CD4-positive, alpha-beta memory T cell (primary cell): ENCODE data around the gene NBAS. TPM values are rescaled to one million over a fixed set of nuclear protein-coding genes. Genes with fewer than 3 reads are reported as not detected.

Experiments
- CTCF ChIA-PET: fragments of 350-600 bp; sonication (Branson Sonifier 250); formaldehyde crosslinking; loops from one replicate; lab custom pipeline; 2021; ENCODE audit warnings: inconsistent platforms; ENCODE audit not compliant: partially characterized antibody; lab: Charles Lee
- POLR2A ChIA-PET: fragments of 350-600 bp; sonication (Branson Sonifier 250); formaldehyde crosslinking; loops from one replicate; lab custom pipeline; 2021; ENCODE audit not compliant: partially characterized antibody; lab: Charles Lee
- DNase-seq, 5 donors: peaks; one replicate each; pipeline versions ENCODE4 v3.0.0 to v3.0.0-alpha.2; 2020 to 2022; ENCODE audit warnings: mixed read lengths in 1 of 5
- H3K27ac ChIP-seq: one replicate; pipeline ENCODE4 v1.7.0; 2013; ENCODE audit warnings: low read depth, low read length
- H3K27me3 ChIP-seq: 2 replicates; pipeline ENCODE4 v1.7.0; 2013; ENCODE audit warnings: mild to moderate bottlenecking, low read length, moderate library complexity; ENCODE audit not compliant: insufficient read depth
- H3K36me3 ChIP-seq: 2 replicates; pipeline ENCODE4 v1.7.0; 2013; ENCODE audit warnings: mild to moderate bottlenecking, low read length, moderate library complexity; ENCODE audit not compliant: insufficient read depth
- H3K4me1 ChIP-seq: 2 replicates; pipeline ENCODE4 v1.7.0; 2013; ENCODE audit warnings: mild to moderate bottlenecking, low read length, moderate library complexity; ENCODE audit not compliant: insufficient read depth
- H3K4me3 ChIP-seq, 2 donors: one replicate each; pipeline ENCODE4 v1.7.0; 2013; ENCODE audit warnings: low read length in 2 of 2, mild to moderate bottlenecking in 1 of 2
- H3K9me3 ChIP-seq, 2 donors: one replicate each; pipeline ENCODE4 v1.7.0; 2013; ENCODE audit warnings: low read length in 2 of 2, control low read depth in 1 of 2; ENCODE audit not compliant: control insufficient read depth in 1 of 2
- H3K27ac Mint-ChIP-seq, 7 donors: one replicate each; pipeline ENCODE4 v1.8.0; 2020 to 2021; ENCODE audit warnings: mixed read lengths in 7 of 7, mild to moderate bottlenecking in 6 of 7, inconsistent platforms in 3 of 7, moderate library complexity in 3 of 7
- H3K27me3 Mint-ChIP-seq, 2 donors: one replicate each; pipeline ENCODE4 v1.8.0; 2020 to 2021; ENCODE audit warnings: mixed read lengths in 2 of 2
- H3K36me3 Mint-ChIP-seq, 2 donors: one replicate each; pipeline ENCODE4 v1.8.0; 2020 to 2021; ENCODE audit warnings: mixed read lengths in 2 of 2, inconsistent platforms in 1 of 2, mild to moderate bottlenecking in 1 of 2
- H3K4me1 Mint-ChIP-seq, 4 donors: one replicate each; pipeline ENCODE4 v1.8.0; 2020 to 2021; ENCODE audit warnings: mixed read lengths in 4 of 4, mild to moderate bottlenecking in 1 of 4
- H3K4me3 Mint-ChIP-seq, 8 donors: one replicate each; pipeline ENCODE4 v1.8.0; 2020 to 2021; ENCODE audit warnings: mixed read lengths in 8 of 8, mild to moderate bottlenecking in 7 of 8, moderate library complexity in 6 of 8, inconsistent platforms in 3 of 8
- H3K9me3 Mint-ChIP-seq, 8 donors: one replicate each; pipeline ENCODE4 v1.8.0; 2020 to 2021; ENCODE audit warnings: mixed read lengths in 8 of 8, mild to moderate bottlenecking in 5 of 8, inconsistent platforms in 3 of 8, moderate library complexity in 1 of 8
- intact Hi-C: fragments of 100-400 bp; cut with micrococcal nuclease; formaldehyde crosslinking; loops from one replicate; pipeline ENCODE4 v1.15.1; 2023
- polyA plus RNA-seq, 2 donors: library from polyadenylated mRNA; unstranded; fragments of 300-500 nt; fragmentation: Illumina TruSeq; gene quantifications; one replicate each; pipeline ENCODE4 v1.2.3, GENCODE V29; 2021
- total RNA-seq, 2 experiments: library from RNA; stranded (reverse); gene quantifications; one replicate each; pipeline ENCODE4 v1.2.3, GENCODE V29; 2021

NBAS gene
- total and polyA plus RNA-seq, 4 experiments from 2014 or later = 16.1 to 37.0 (median 27.1) TPM

GRCh38 chr2:15180379-15180778 is 380.8 kb downstream of the NBAS start:
- peaks cover 25 to 52% (median 38%) of the 10 kb centered on the region in 4 donors for H3K4me1 Mint-ChIP-seq
- Histone ChIP-seq H3K27ac (no peak overlapping the region), H3K36me3 (no peaks in the 10 kb centered on the region), H3K9me3 (no peaks in the 10 kb centered on the region), H3K4me1 (peaks cover 37% of the 10 kb centered on the region), H3K27me3 (no peaks in the 10 kb centered on the region), H3K4me3 (no peak overlapping the region)
- H3K27me3 Mint-ChIP-seq = no peaks in the 10 kb centered on the region
- DNase-seq = no peak
- H3K4me3 Mint-ChIP-seq = no peak overlapping the region
- CTCF ChIA-PET = no interaction called here
- no peaks in the 10 kb centered on the region for H3K9me3 Mint-ChIP-seq
- POLR2A ChIA-PET = no interaction called here
- H3K36me3 Mint-ChIP-seq = peaks cover 25 to 32% of the 10 kb centered on the region in 2 donors
- intact Hi-C loops = no loop called here
- no peak overlapping the region for H3K27ac Mint-ChIP-seq

GRCh38 chr2:15178946-15179345 is 382.2 kb downstream of the NBAS start:
- DNase-seq = peak in 4 of 5 donors; percentile 7 to 21 (median 13)
- no peaks in the 10 kb centered on the region for H3K36me3 ChIP-seq
- CTCF ChIA-PET = no interaction called here
- intact Hi-C loops = loop anchor here (5.0 to 10.0 kb wide), 2 partner anchors 37 to 386 kb away; partner anchors contain the start of gene NBAS
- H3K27me3 ChIP-seq = no peaks in the 10 kb centered on the region
- H3K9me3 Mint-ChIP-seq = no peaks in the 10 kb centered on the region
- H3K27ac Mint-ChIP-seq = peak overlapping the region in 6 of 7 donors; percentile 57 to 88 (median 76)
- H3K4me3 Mint-ChIP-seq = peak overlapping the region in 7 of 8 donors; percentile 5 to 68 (median 42)
- peaks cover 37% of the 10 kb centered on the region for H3K4me1 ChIP-seq
- H3K4me3 ChIP-seq = no peak overlapping the region
- H3K9me3 ChIP-seq = no peaks in the 10 kb centered on the region
- POLR2A ChIA-PET = no interaction called here
- H3K36me3 Mint-ChIP-seq = peaks cover 18 to 23% of the 10 kb centered on the region in 2 donors
- H3K4me1 Mint-ChIP-seq = peaks cover 25 to 52% (median 38%) of the 10 kb centered on the region in 4 donors
- no peaks in the 10 kb centered on the region for H3K27me3 Mint-ChIP-seq
- H3K27ac ChIP-seq = no peak overlapping the region

- POLR2A ChIA-PET = no interaction called here
- Histone ChIP-seq H3K27ac (no peak overlapping the region), H3K4me3 (no peak overlapping the region), H3K9me3 (no peaks in the 10 kb centered on the region), H3K27me3 (no peaks in the 10 kb centered on the region), H3K36me3 (no peaks in the 10 kb centered on the region), H3K4me1 (peaks cover 37% of the 10 kb centered on the region)
- peak; percentile 72 to 84 (median 80) for DNase-seq
- Mint-ChIP-seq H3K36me3 (peaks cover 11 to 16% of the 10 kb centered on the region in 2 donors), H3K9me3 (no peaks in the 10 kb centered on the region), H3K27me3 (no peaks in the 10 kb centered on the region), H3K4me3 (peak overlapping the region; percentile 5 to 75 (median 49)), H3K27ac (peak overlapping the region; percentile 73 to 91 (median 84)), H3K4me1 (peaks cover 25 to 52% (median 41%) of the 10 kb centered on the region in 4 donors)
- CTCF ChIA-PET = no interaction called here
- intact Hi-C loops = loop anchor here (5.0 to 10.0 kb wide), 2 partner anchors 35 to 388 kb away; partner anchors contain the start of gene NBAS
Measured at GRCh38 chr2:15177103-15177502, 384.0 kb downstream of the NBAS start.

GRCh38 chr2:15176604-15177003 is 384.5 kb downstream of the NBAS start:
- no peaks in the 10 kb centered on the region for H3K9me3 ChIP-seq
- peaks cover 37% of the 10 kb centered on the region for H3K4me1 ChIP-seq
- CTCF ChIA-PET = interaction anchor here (0.7 kb wide), 1 partner anchor 17 kb away, joined by 3 read pairs; no protein-coding TSS in a partner anchor
- H3K36me3 ChIP-seq = no peaks in the 10 kb centered on the region
- no peak overlapping the region for H3K4me3 ChIP-seq
- H3K27me3 Mint-ChIP-seq = no peaks in the 10 kb centered on the region
- no peaks in the 10 kb centered on the region for H3K27me3 ChIP-seq
- H3K9me3 Mint-ChIP-seq = no peaks in the 10 kb centered on the region
- DNase-seq = no peak
- POLR2A ChIA-PET = no interaction called here
- H3K36me3 Mint-ChIP-seq = peaks cover 11 to 16% of the 10 kb centered on the region in 2 donors
- peak overlapping the region; percentile 16 to 91 (median 77) for H3K27ac Mint-ChIP-seq
- intact Hi-C loops = loop anchor here (5.0 to 10.0 kb wide), 2 partner anchors 34 to 388 kb away; partner anchors contain the start of gene NBAS
- H3K4me1 Mint-ChIP-seq = peaks cover 25 to 52% (median 41%) of the 10 kb centered on the region in 4 donors
- no peak overlapping the region for H3K27ac ChIP-seq
- H3K4me3 Mint-ChIP-seq = peak overlapping the region in 3 of 8 donors; percentile 54 to 75 (median 55)

- no peak overlapping the region for H3K4me3 Mint-ChIP-seq
- H3K4me3 ChIP-seq = no peak overlapping the region
- intact Hi-C loops = loop anchor here (10.0 kb wide), 1 partner anchor 390 kb away; the partner anchor contains the start of gene NBAS
- H3K36me3 Mint-ChIP-seq = peaks cover 9 to 15% of the 10 kb centered on the region in 2 donors
- H3K4me1 Mint-ChIP-seq = peaks cover 24 to 41% (median 32%) of the 10 kb centered on the region in 4 donors
- no peaks in the 10 kb centered on the region for H3K9me3 ChIP-seq
- POLR2A ChIA-PET = no interaction called here
- H3K4me1 ChIP-seq = peaks cover 34% of the 10 kb centered on the region
- H3K27me3 Mint-ChIP-seq = no peaks in the 10 kb centered on the region
- no peaks in the 10 kb centered on the region for H3K36me3 ChIP-seq
- H3K27me3 ChIP-seq = no peaks in the 10 kb centered on the region
- no peak for DNase-seq
- CTCF ChIA-PET = no interaction called here
- H3K27ac Mint-ChIP-seq = no peak overlapping the region
- H3K27ac ChIP-seq = no peak overlapping the region
- H3K9me3 Mint-ChIP-seq = no peaks in the 10 kb centered on the region
Measured at GRCh38 chr2:15174567-15174966, 386.6 kb downstream of the NBAS start.

GRCh38 chr2:15173501-15173900 is 387.6 kb downstream of the NBAS start:
- POLR2A ChIA-PET = no interaction called here

GRCh38 chr2:15172825-15173224 is 388.3 kb downstream of the NBAS start:
- Mint-ChIP-seq H3K36me3 (peaks cover 19 to 26% of the 10 kb centered on the region in 2 donors), H3K4me1 (peaks cover 11 to 25% (median 16%) of the 10 kb centered on the region in 4 donors), H3K27ac (no peak overlapping the region), H3K27me3 (no peaks in the 10 kb centered on the region), H3K4me3 (no peak overlapping the region), H3K9me3 (no peaks in the 10 kb centered on the region)
- ChIA-PET CTCF (interaction anchor here (0.6 kb wide), 1 partner anchor 13 kb away, joined by 3 read pairs; no protein-coding TSS in a partner anchor), POLR2A (no interaction called here)
- Histone ChIP-seq H3K9me3 (no peaks in the 10 kb centered on the region), H3K36me3 (no peaks in the 10 kb centered on the region), H3K27ac (no peak overlapping the region), H3K27me3 (no peaks in the 10 kb centered on the region), H3K4me1 (peaks cover 16% of the 10 kb centered on the region), H3K4me3 (no peak overlapping the region)
- no peak for DNase-seq
- intact Hi-C loops = loop anchor here (10.0 kb wide), 1 partner anchor 392 kb away; the partner anchor contains the start of gene NBAS

More at GRCh38 chr2:15173501-15173900, 387.6 kb downstream of the NBAS start:
- Mint-ChIP-seq H3K36me3 (peaks cover 19 to 23% of the 10 kb centered on the region in 2 donors), H3K27ac (peak overlapping the region in 1 of 7 donors; percentile 44), H3K4me1 (peaks cover 17 to 31% (median 22%) of the 10 kb centered on the region in 4 donors), H3K4me3 (no peak overlapping the region), H3K9me3 (no peaks in the 10 kb centered on the region), H3K27me3 (no peaks in the 10 kb centered on the region)
- Histone ChIP-seq H3K36me3 (no peaks in the 10 kb centered on the region), H3K27me3 (no peaks in the 10 kb centered on the region), H3K27ac (no peak overlapping the region), H3K4me1 (peaks cover 23% of the 10 kb centered on the region), H3K4me3 (no peak overlapping the region), H3K9me3 (no peaks in the 10 kb centered on the region)
- CTCF ChIA-PET = no interaction called here
- no peak for DNase-seq
- intact Hi-C loops = loop anchor here (10.0 kb wide), 1 partner anchor 391 kb away; the partner anchor contains the start of gene NBAS
